Erythroblast (primary cell): ENCODE data around the gene TMEM266.

Experiments
- GATA1 ChIP-seq: IDR thresholded peaks from 2 replicates; pipeline ENCODE4 v1.6.1; 2011; ENCODE audit warnings: low read depth, mild to moderate bottlenecking, control low read depth, low read length, moderate library complexity
- POLR2A ChIP-seq: IDR thresholded peaks from 2 replicates; pipeline ENCODE4 v1.6.1; 2011; ENCODE audit warnings: mild to moderate bottlenecking, low read length

DNA sequence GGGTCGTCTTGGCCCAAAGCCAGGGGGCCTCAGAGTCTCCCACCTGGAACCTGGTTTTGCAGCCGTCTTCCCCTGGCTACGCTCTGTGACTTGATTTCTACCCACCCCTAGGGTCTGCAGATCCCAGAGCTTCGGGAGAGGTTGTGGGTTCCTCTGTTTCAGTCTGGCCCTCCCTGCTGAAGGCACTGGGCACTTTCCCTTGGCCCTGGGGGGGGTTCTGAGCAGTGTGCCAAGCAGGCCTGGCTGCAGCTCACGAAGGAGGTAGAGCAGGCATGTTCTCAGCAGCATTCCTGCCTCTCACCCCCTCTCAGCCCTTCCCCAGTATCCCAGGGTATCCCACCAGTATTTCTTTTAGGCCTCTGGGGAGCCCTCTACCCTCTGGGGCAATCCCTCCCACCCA is 99.0 kb downstream of the TMEM266 start:
- TF ChIP-seq POLR2A (no peak), GATA1 (no peak)
